ENCODE measurements around the gene MAPK11.

GRCh38 chr22:50289151-50289941 is 19.2 kb upstream of the MAPK11 start:
- no peak for TF ChIP-seq CTCF (conservative IDR thresholded peaks at IDR 0.05 in 1 of 2, IDR thresholded peaks at IDR 0.05 in 1 of 2; ENCODE audit: low read depth in 1 of 2, low read length in 2 of 2)
- no peak for TF ChIP-seq EZH2 (IDR thresholded peaks at IDR 0.05; ENCODE audit: low read length, missing control alignments)

Data from fibroblast of lung (primary cell).